Lower leg skin (tissue), 3 donors: ENCODE data around the gene SLC25A29.
"Not testable (repeated sequence)": the region's sequence is repeated elsewhere in the genome, so short reads cannot be mapped to it uniquely, and the experiment has no call there.

ENCODE experiments used
- CTCF ChIP-seq, 3 donors: fragments of 450-650 bp; IDR thresholded peaks; one replicate each; pipeline ENCODE4 v1.5.1; 2016; ENCODE audit warnings: antibody characterized with exemption in 3 of 3, mild to moderate bottlenecking in 3 of 3, moderate library complexity in 2 of 3
- POLR2A ChIP-seq, 2 donors: fragments of 450-650 bp; IDR thresholded peaks; one replicate each; pipeline ENCODE4 v1.6.1; 2016 to 2017; ENCODE audit warnings: antibody characterized with exemption in 2 of 2, mild to moderate bottlenecking in 1 of 2, moderate library complexity in 1 of 2

GRCh38 chr14:100287998-100288295, 18.3 kb downstream of the SLC25A29 start:
- TF ChIP-seq CTCF, POLR2A (IDR thresholded peaks at IDR 0.05): not testable (repeated sequence)
